Activated CD8-positive, alpha-beta T cell treated with anti-CD3 and anti-CD28 coated beads for 36 hours (primary cell): Measurements from ENCODE around the gene RRP15. TPM values are rescaled to one million over a fixed set of nuclear protein-coding genes. Genes with fewer than 3 reads are reported as not detected.

Experiments used
- ATAC-seq: fragments of 200-7000 bp; cut with Tn5 transposase; one replicate; pipeline ENCODE4 v1.10.0; 2021; ENCODE audit warnings: mild to moderate bottlenecking, moderate library complexity
- CTCF ChIA-PET: fragments of 350-600 bp; sonication (Branson Sonifier 250); formaldehyde crosslinking; loops from one replicate; lab custom pipeline; 2021; ENCODE audit warnings: antibody characterized with exemption; lab: Charles Lee
- POLR2A ChIA-PET: fragments of 350-600 bp; sonication (Branson Sonifier 250); formaldehyde crosslinking; loops from one replicate; lab custom pipeline; 2021; ENCODE audit warnings: antibody characterized with exemption; lab: Charles Lee
- DNase-seq: peaks from one replicate; pipeline ENCODE4 v3.0.0-alpha.2; 2020
- H3K27ac Mint-ChIP-seq: one replicate; pipeline ENCODE4 v1.8.0; 2021; ENCODE audit warnings: mild to moderate bottlenecking, mixed read lengths
- H3K27me3 Mint-ChIP-seq: one replicate; pipeline ENCODE4 v1.8.0; 2021; ENCODE audit warnings: mixed read lengths
- H3K36me3 Mint-ChIP-seq: one replicate; pipeline ENCODE4 v1.8.0; 2021; ENCODE audit warnings: low read depth, mixed read lengths
- H3K4me1 Mint-ChIP-seq: one replicate; pipeline ENCODE4 v1.8.0; 2021; ENCODE audit warnings: low read depth, mixed read lengths
- H3K4me3 Mint-ChIP-seq: one replicate; pipeline ENCODE4 v1.8.0; 2021; ENCODE audit warnings: mild to moderate bottlenecking, moderate library complexity, mixed read lengths
- H3K9me3 Mint-ChIP-seq: one replicate; pipeline ENCODE4 v1.8.0; 2021; ENCODE audit warnings: mixed read lengths
- CTCF ChIP-seq: fragments of 200-600 bp; IDR thresholded peaks from one replicate; pipeline ENCODE4 v1.8.0; 2022; ENCODE audit warnings: antibody characterized with exemption, mild to moderate bottlenecking
- intact Hi-C: fragments of 100-400 bp; cut with micrococcal nuclease; formaldehyde crosslinking; loops from one replicate; pipeline ENCODE4 v1.10.0; 2022
- total RNA-seq, 2 experiments: library from RNA; stranded (reverse); gene quantifications; one replicate each; pipeline ENCODE4 v1.2.3, GENCODE V29; 2021

The RRP15 gene
- total RNA-seq, 2 experiments from 2014 or later = 20.9 to 24.3 TPM

- POLR2A ChIA-PET = no interaction called here
- no peak for TF ChIP-seq CTCF
- CTCF ChIA-PET = no interaction called here
- intact Hi-C loops = no loop called here
- DNase-seq = no peak
- ATAC-seq = no peak
- H3K27me3 Mint-ChIP-seq = no peaks in the 10 kb centered on the region
- no peak overlapping the region for H3K27ac Mint-ChIP-seq
- peaks cover 6% of the 10 kb centered on the region for H3K36me3 Mint-ChIP-seq
- no peaks in the 10 kb centered on the region for H3K9me3 Mint-ChIP-seq
- H3K4me3 Mint-ChIP-seq = no peak overlapping the region
- peaks cover 28% of the 10 kb centered on the region for H3K4me1 Mint-ChIP-seq
Measured at GRCh38 chr1:218292515-218292914, 7.4 kb downstream of the RRP15 start.

GRCh38 chr1:218294546-218294945 lies 9.5 kb downstream of the RRP15 start:
- ChIA-PET CTCF (interaction anchor here (1.1 kb wide), 2 partner anchors 10 to 12 kb away, joined by 3 read pairs; no protein-coding TSS in a partner anchor), POLR2A (interaction anchor here (1.1 kb wide), 1 partner anchor 9 kb away, joined by 5 read pairs; the partner anchor contains the start of gene RRP15)
- intact Hi-C loops = no loop called here
- ATAC-seq = no peak
- DNase-seq = no peak
- Mint-ChIP-seq H3K27me3 (no peaks in the 10 kb centered on the region), H3K4me1 (peaks cover 20% of the 10 kb centered on the region), H3K36me3 (peaks cover 4% of the 10 kb centered on the region), H3K27ac (no peak overlapping the region), H3K4me3 (no peak overlapping the region), H3K9me3 (no peaks in the 10 kb centered on the region)
- TF ChIP-seq CTCF = no peak

GRCh38 chr1:218296162-218296561 lies 11.1 kb downstream of the RRP15 start:
- H3K36me3 Mint-ChIP-seq = peaks cover 3% of the 10 kb centered on the region
- CTCF ChIA-PET = interaction anchor here (0.6 to 0.9 kb wide), 2 partner anchors 11 to 674 kb away, joined by 3 read pairs; partner anchors contain the start of gene RRP15
- TF ChIP-seq CTCF = no peak
- no peak overlapping the region for H3K27ac Mint-ChIP-seq
- no peak for DNase-seq
- H3K9me3 Mint-ChIP-seq = no peaks in the 10 kb centered on the region
- no peak for ATAC-seq
- intact Hi-C loops = no loop called here
- H3K27me3 Mint-ChIP-seq = no peaks in the 10 kb centered on the region
- no peak overlapping the region for H3K4me3 Mint-ChIP-seq
- H3K4me1 Mint-ChIP-seq = peaks cover 23% of the 10 kb centered on the region
- POLR2A ChIA-PET = no interaction called here

- CTCF ChIA-PET = no interaction called here
- intact Hi-C loops = no loop called here
- ATAC-seq (no peak), DNase-seq (no peak)
- H3K27me3 Mint-ChIP-seq = no peaks in the 10 kb centered on the region
- H3K36me3 Mint-ChIP-seq = peaks cover 3% of the 10 kb centered on the region
- no peak for TF ChIP-seq CTCF
- H3K4me1 Mint-ChIP-seq = peaks cover 26% of the 10 kb centered on the region
- H3K27ac Mint-ChIP-seq = no peak overlapping the region
- POLR2A ChIA-PET = no interaction called here
- no peak overlapping the region for H3K4me3 Mint-ChIP-seq
- H3K9me3 Mint-ChIP-seq = no peaks in the 10 kb centered on the region
Measured at GRCh38 chr1:218297461-218297860, 12.4 kb downstream of the RRP15 start.

- intact Hi-C loops = no loop called here
- H3K4me3 Mint-ChIP-seq = no peak overlapping the region
- H3K4me1 Mint-ChIP-seq = peaks cover 25% of the 10 kb centered on the region
- ChIA-PET CTCF (interaction anchor here (1.1 kb wide), 1 partner anchor 41 kb away, joined by 4 read pairs; no protein-coding TSS in a partner anchor), POLR2A (no interaction called here)
- ATAC-seq = no peak
- H3K27ac Mint-ChIP-seq = no peak overlapping the region
- H3K27me3 Mint-ChIP-seq = no peaks in the 10 kb centered on the region
- H3K9me3 Mint-ChIP-seq = no peaks in the 10 kb centered on the region
- no peak for DNase-seq
- peaks cover 2% of the 10 kb centered on the region for H3K36me3 Mint-ChIP-seq
- TF ChIP-seq CTCF = no peak
Measured at GRCh38 chr1:218297867-218298266, 12.8 kb downstream of the RRP15 start.
